Measurements from ENCODE around the gene SLC2A13. TPM values are rescaled to one million over a fixed set of nuclear protein-coding genes. Genes with fewer than 3 reads are reported as not detected.

Gene SLC2A13
- total RNA-seq, 1 experiment from 2014 or later, result 7.0 TPM

GRCh38 chr12:40106202-40106533 lies 287 bp upstream of the SLC2A13 start:
- Mint-ChIP-seq H3K36me3 (ENCODE audit: insufficient read depth in 1 of 3, low read depth in 3 of 3) (peaks cover 0 to 1% (median 0%) of the 10 kb centered on the region in 3 experiments; a peak in 1 of 7 replicates), H3K4me1 (peaks cover 32 to 37% of the 10 kb centered on the region in 2 experiments), H3K27ac (peak overlapping the region in 2 of 3 experiments; percentile 49 to 70; a peak in 2 of 7 replicates)

More at GRCh38 chr12:40106202-40106533, 287 bp upstream of the SLC2A13 start:
- H2BK12ac ChIP-seq (ENCODE audit: insufficient read length, low read depth, low read length), result no peak overlapping the region
- H3K4ac ChIP-seq (ENCODE audit: low read depth, low read length), result no peak overlapping the region
- H2AFZ ChIP-seq (ENCODE audit: low read length), result peak overlapping the region; percentile 59
- peaks cover 4% of the 10 kb centered on the region for H3K23me2 ChIP-seq (ENCODE audit: insufficient read length, low read depth, low read length, poor library complexity, severe bottlenecking)
- H2BK120ac ChIP-seq (ENCODE audit: low read depth, low read length, poor library complexity, severe bottlenecking), result no peak overlapping the region
- peak overlapping the region; percentile 66 to 84 for H3K4me3 Mint-ChIP-seq
- no peaks in the 10 kb centered on the region; the same call in 1 of the 2 replicates for H3K4me1 ChIP-seq (ENCODE audit: insufficient read depth, low read length)
- no peak overlapping the region for H2AK5ac ChIP-seq (ENCODE audit: insufficient read length, low read length)
- no peak overlapping the region for H3K18ac ChIP-seq (ENCODE audit: insufficient read length, low read depth, low read length)
- no peaks in the 10 kb centered on the region; a peak in 2 of 5 replicates for H3K9me3 Mint-ChIP-seq
- whole genome bisulfite sequencing (ENCODE audit: extremely low coverage, insufficient read length, low lambda C conversion rate), result no CpG with 5 or more reads among the region's 9 CpGs
- H3K27me3 Mint-ChIP-seq (ENCODE audit: low read depth), result peaks cover 7% of the 10 kb centered on the region
- H3K14ac ChIP-seq (ENCODE audit: insufficient read depth, low read length), result no peak overlapping the region
- no peaks in the 10 kb centered on the region for H3K79me1 ChIP-seq (ENCODE audit: insufficient read depth, low read depth, low read length, poor library complexity, severe bottlenecking)
- H3K79me2 ChIP-seq (ENCODE audit: insufficient read depth, low read length), result no peaks in the 10 kb centered on the region; the same call in 1 of the 2 replicates
- H2BK15ac ChIP-seq (ENCODE audit: low read depth, low read length), result no peak overlapping the region
- H3K27me3 ChIP-seq (ENCODE audit: insufficient read depth, low read length), result no peaks in the 10 kb centered on the region; the same call in 1 of the 2 replicates
- no peak overlapping the region for H4K8ac ChIP-seq (replicated peaks; ENCODE audit: insufficient read length, low read depth, low read length)
- H3K27ac ChIP-seq (ENCODE audit: insufficient read length, low read depth, low read length), result no peak overlapping the region
- TF ChIP-seq CTCF (conservative IDR thresholded peaks at IDR 0.05), result no peak
- DNase-seq, result no peak
- no peak overlapping the region for H3T11ph ChIP-seq (ENCODE audit: low read length)
- no peak overlapping the region for H2BK5ac ChIP-seq (ENCODE audit: insufficient read length, low read length)
- H3K56ac ChIP-seq (ENCODE audit: insufficient read length, low read depth, low read length), result no peak overlapping the region
- peak overlapping the region; percentile 65 for H3K4me2 ChIP-seq (ENCODE audit: insufficient read depth, insufficient read length, low read length)
- no peak overlapping the region for H3K23ac ChIP-seq (ENCODE audit: insufficient read length, low read depth, low read length)
- no peak overlapping the region for H3K9ac ChIP-seq (ENCODE audit: extremely low read depth, insufficient read length, low read length)
- no peak overlapping the region for H4K91ac ChIP-seq (ENCODE audit: insufficient read length, low read depth, low read length)
- H2BK20ac ChIP-seq (ENCODE audit: low read depth, low read length, poor library complexity, severe bottlenecking), result no peak overlapping the region
- no peaks in the 10 kb centered on the region for H4K20me1 ChIP-seq (ENCODE audit: control insufficient read depth, insufficient read depth, insufficient read length)
- no peaks in the 10 kb centered on the region for H3K9me3 ChIP-seq (ENCODE audit: control insufficient read depth, low read depth, low read length)
- H4K5ac ChIP-seq (ENCODE audit: insufficient read length, low read depth, low read length), result no peak overlapping the region
